ENCODE measurements around the gene ANHX. TPM values are rescaled to one million over a fixed set of nuclear protein-coding genes. Genes with fewer than 3 reads are reported as not detected.

ANHX gene
- total RNA-seq, 1 donor from 2014 or later, result not detected

GRCh38 chr12:133202493-133203343, 33.0 kb downstream of the ANHX start:
- no peak for DNase-seq (ENCODE audit: low spot score)

- no peak for DNase-seq (ENCODE audit: low spot score)
Measured at GRCh38 chr12:133201888-133202287, 33.8 kb downstream of the ANHX start.

GRCh38 chr12:133192847-133193246, 42.8 kb downstream of the ANHX start:
- DNase-seq (ENCODE audit: low spot score), result no peak

GRCh38 chr12:133190176-133190575, 45.5 kb downstream of the ANHX start:
- DNase-seq (ENCODE audit: low spot score), result no peak

GRCh38 chr12:133181238-133181959, 54.3 kb downstream of the ANHX start, which contains the start of gene ZNF268:
Gene ZNF268 (plus strand): TSS chr12:133181495. CDS start chr12:133181998, 503 bp downstream.
- peak; percentile 95 for DNase-seq (ENCODE audit: low spot score)

GRCh38 chr12:133180669-133181068, 55.0 kb downstream of the ANHX start:
- DNase-seq (ENCODE audit: low spot score), result no peak

GRCh38 chr12:133174901-133175300, 60.8 kb downstream of the ANHX start:
- DNase-seq (ENCODE audit: low spot score), result no peak

GRCh38 chr12:133172491-133172890, 63.2 kb downstream of the ANHX start:
- DNase-seq (ENCODE audit: low spot score), result no peak

Other genes with a start within 250 kb of the ANHX start
- 14.3 TPM for gene ZNF26, start 249.5 kb downstream of the ANHX start, total RNA-seq
- gene ZNF84, start 198.4 kb downstream of the ANHX start, total RNA-seq, result 31.4 TPM
- 17.5 TPM for gene ZNF140, start 155.0 kb downstream of the ANHX start, total RNA-seq
- 2.6 TPM for gene ZNF891, start 105.6 kb downstream of the ANHX start, total RNA-seq
- 12.3 TPM for gene ZNF10, start 105.2 kb downstream of the ANHX start, total RNA-seq
- gene ZNF268, start 54.4 kb downstream of the ANHX start, total RNA-seq, result 21.5 TPM